ENCODE results near the gene NAA10. TPM values are rescaled to one million over a fixed set of nuclear protein-coding genes. Genes with fewer than 3 reads are reported as not detected.
A peak's percentile ranks its signal among the peaks of the same experiment; 100 is the strongest.

NAA10 gene
- total and polyA plus RNA-seq, 2 of the 13 experiments (the other 11 are each of a cell fraction or from before 2014, with no cell fraction given) = 49.2 to 51.7 TPM

DNA sequence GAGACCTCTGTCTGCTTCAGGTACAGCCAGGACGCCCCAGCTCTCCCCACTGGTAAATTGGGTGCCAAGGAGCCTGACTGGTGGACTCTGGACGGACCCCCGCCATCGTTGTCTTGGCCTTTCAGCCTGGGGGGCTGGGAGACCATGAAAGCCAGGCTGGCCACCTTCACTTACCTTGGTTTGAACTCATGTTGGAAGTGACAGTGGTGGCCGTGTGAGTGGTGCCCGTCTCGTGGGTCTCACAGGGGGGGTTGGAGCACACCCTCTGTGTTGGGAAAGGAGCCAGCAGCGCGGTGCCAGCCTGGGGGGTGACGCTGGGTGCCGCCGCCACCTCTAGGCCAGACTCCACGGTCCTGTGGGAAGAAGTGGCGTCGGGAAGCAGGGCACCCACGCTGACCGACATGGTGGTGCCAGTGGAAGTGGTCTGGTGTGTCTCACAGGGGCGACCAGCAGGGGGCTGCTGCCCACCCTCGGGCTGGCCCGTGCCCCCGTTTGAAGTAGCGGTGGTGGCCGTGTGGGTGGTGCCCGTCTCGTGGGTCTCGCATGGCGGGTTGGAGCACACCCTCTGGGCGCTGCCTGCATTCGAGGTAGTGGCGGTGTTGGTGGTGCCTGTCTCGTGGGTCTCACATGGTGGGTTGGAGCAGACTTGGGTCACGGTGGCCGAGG lies 19.2 kb upstream of the NAA10 start:
- Histone ChIP-seq H3K27ac (ENCODE audit: extremely low read length, insufficient read depth, low read length) (no peak overlapping the region), H3K4me1 (ENCODE audit: insufficient read depth, low read length) (peaks cover under 1% of the 10 kb centered on the region; the same call in 1 of the 2 replicates), H4K20me1 (ENCODE audit: insufficient read depth, low read length) (0 out of 2 replicates have a peak, but pooled peaks cover 2% of the 10 kb centered on the region), H3K9me3 (ENCODE audit: low read length) (no peaks in the 10 kb centered on the region), H3K4me3 (replicated peaks in 1 of 3; ENCODE audit: insufficient read depth in 1 of 3, low read depth in 2 of 3, low read length in 3 of 3) (no peak overlapping the region), H2AFZ (ENCODE audit: low read length) (no peak overlapping the region), H3K27me3 (ENCODE audit: control insufficient read depth in 1 of 2, insufficient read depth in 2 of 2, low read length in 2 of 2) (no peaks in the 10 kb centered on the region), H3K9ac (ENCODE audit: insufficient read depth, low read depth, low read length) (no peak overlapping the region), H3K4me2 (ENCODE audit: low read depth, low read length) (no peak overlapping the region), H3K36me3 (replicated peaks in 1 of 2; ENCODE audit: control insufficient read depth in 1 of 2, insufficient read depth in 2 of 2, low read length in 2 of 2) (peaks cover 19 to 67% of the 10 kb centered on the region in 2 experiments; a peak in 4 of 5 replicates), H3K79me2 (ENCODE audit: insufficient read depth, low read length) (no peaks in the 10 kb centered on the region)
- CTCF ChIA-PET (ENCODE audit: low intra/inter-chr PET ratio, low total read pairs) = interaction anchor here (1.2 to 1.5 kb wide), 2 partner anchors 31 to 190 kb away, joined by 6 to 8 read pairs; partner anchors contain the start of gene PLXNB3
- in situ Hi-C loops (cut with HindIII; ENCODE audit: extremely low pct_ligation_motif_present, low pct_unique_long_range_greater_than_20kb) = no loop called here
- no TSS peak for BruUV-seq (replicated peaks)
- TF ChIP-seq, protein P1, sequence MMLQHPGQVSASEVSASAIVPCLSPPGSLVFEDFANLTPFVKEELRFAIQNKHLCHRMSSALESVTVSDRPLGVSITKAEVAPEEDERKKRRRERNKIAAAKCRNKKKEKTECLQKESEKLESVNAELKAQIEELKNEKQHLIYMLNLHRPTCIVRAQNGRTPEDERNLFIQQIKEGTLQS (CRISPR knock-in tag; IDR thresholded peaks at IDR 0.05) = no peak
- no peak for TF ChIP-seq MATR3 (CRISPR knock-in tag; IDR thresholded peaks at IDR 0.05)
- TF ChIP-seq HNRNPL (IDR thresholded peaks at IDR 0.05; ENCODE audit: low read depth, low read length) = peak; percentile 90
- TF ChIP-seq, protein P2, sequence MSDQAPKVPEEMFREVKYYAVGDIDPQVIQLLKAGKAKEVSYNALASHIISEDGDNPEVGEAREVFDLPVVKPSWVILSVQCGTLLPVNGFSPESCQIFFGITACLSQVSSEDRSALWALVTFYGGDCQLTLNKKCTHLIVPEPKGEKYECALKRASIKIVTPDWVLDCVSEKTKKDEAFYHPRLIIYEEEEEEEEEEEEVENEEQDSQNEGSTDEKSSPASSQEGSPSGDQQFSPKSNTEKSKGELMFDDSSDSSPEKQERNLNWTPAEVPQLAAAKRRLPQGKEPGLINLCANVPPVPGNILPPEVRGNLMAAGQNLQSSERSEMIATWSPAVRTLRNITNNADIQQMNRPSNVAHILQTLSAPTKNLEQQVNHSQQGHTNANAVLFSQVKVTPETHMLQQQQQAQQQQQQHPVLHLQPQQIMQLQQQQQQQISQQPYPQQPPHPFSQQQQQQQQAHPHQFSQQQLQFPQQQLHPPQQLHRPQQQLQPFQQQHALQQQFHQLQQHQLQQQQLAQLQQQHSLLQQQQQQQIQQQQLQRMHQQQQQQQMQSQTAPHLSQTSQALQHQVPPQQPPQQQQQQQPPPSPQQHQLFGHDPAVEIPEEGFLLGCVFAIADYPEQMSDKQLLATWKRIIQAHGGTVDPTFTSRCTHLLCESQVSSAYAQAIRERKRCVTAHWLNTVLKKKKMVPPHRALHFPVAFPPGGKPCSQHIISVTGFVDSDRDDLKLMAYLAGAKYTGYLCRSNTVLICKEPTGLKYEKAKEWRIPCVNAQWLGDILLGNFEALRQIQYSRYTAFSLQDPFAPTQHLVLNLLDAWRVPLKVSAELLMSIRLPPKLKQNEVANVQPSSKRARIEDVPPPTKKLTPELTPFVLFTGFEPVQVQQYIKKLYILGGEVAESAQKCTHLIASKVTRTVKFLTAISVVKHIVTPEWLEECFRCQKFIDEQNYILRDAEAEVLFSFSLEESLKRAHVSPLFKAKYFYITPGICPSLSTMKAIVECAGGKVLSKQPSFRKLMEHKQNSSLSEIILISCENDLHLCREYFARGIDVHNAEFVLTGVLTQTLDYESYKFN (CRISPR knock-in tag; conservative IDR thresholded peaks at IDR 0.05) = no peak
- TF ChIP-seq NFIC (IDR thresholded peaks at IDR 0.05; ENCODE audit: low read length) = no peak
- TF ChIP-seq HIVEP1 (CRISPR knock-in tag; IDR thresholded peaks at IDR 0.05) = no peak
- no peak for TF ChIP-seq KLF6 (CRISPR knock-in tag; IDR thresholded peaks at IDR 0.05)
- no peak for TF ChIP-seq U2AF2 (IDR thresholded peaks at IDR 0.05; ENCODE audit: low read depth, low read length)
- peak; percentile 23; the same call in 1 of the 2 replicates for TF ChIP-seq CTCF (CRISPR knock-in tag; IDR thresholded peaks at IDR 0.05)
- peak; percentile 51 for TF ChIP-seq AGO2 (optimal IDR thresholded peaks at IDR 0.05; ENCODE audit: low read depth, low read length)
- TF ChIP-seq HNRNPK (IDR thresholded peaks at IDR 0.05; ENCODE audit: low read depth, low read length, poor library complexity, severe bottlenecking) = no peak
- no peak for TF ChIP-seq ZKSCAN8 (CRISPR knock-in tag; IDR thresholded peaks at IDR 0.05; ENCODE audit: borderline replicate concordance)
- intact Hi-C loops (cut with micrococcal nuclease; ENCODE audit: unreplicated experiment) = no loop called here
- POLR2A ChIA-PET = no interaction called here
- DNase-seq (ENCODE audit: low spot score) (no peak), FAIRE-seq (no peak), ATAC-seq (peak; percentile 26)
- WGBS (ENCODE audit: low lambda C conversion rate) = 97% methylated on average over 12 of the region's 33 CpGs
